OCI-LY3 (cell line): ENCODE data around the gene DISP2.
A peak's percentile ranks its signal among the peaks of the same experiment; 100 is the strongest.

Experiments used
- H2AFZ ChIP-seq: fragments of 200-600, 300-600 bp; shearing (Covaris generic); 2 replicates; pipeline ENCODE4 v1.6.0; 2014; ENCODE audit warnings: antibody characterized with exemption, low read depth, low read length
- H3K27ac ChIP-seq: fragments of 200-600, 300-600 bp; sonication (generic); 2 replicates; pipeline ENCODE4 v1.5.1; 2014; ENCODE audit warnings: mild to moderate bottlenecking, low read length, moderate library complexity, mixed read lengths
- H3K27me3 ChIP-seq: fragments of 200-600, 300-600 bp; sonication (generic); 2 replicates; pipeline ENCODE4 v1.6.1; 2014; ENCODE audit warnings: low read depth, low read length, mixed read lengths
- H3K36me3 ChIP-seq: fragments of 200-600, 300-600 bp; sonication (generic); replicated peaks from 2 replicates; pipeline ENCODE3; 2014; ENCODE audit warnings: low read depth, low read length, mixed read lengths
- H3K4me1 ChIP-seq: fragments of 300-600, 200-600 bp; sonication (generic); 2 replicates; pipeline ENCODE4 v1.6.1; 2014; ENCODE audit warnings: low read length, mixed read lengths
- H3K4me2 ChIP-seq: fragments of 200-600, 300-600 bp; sonication (generic); 2 replicates; pipeline ENCODE4 v1.6.1; 2014; ENCODE audit warnings: low read length, mixed read lengths
- H3K4me3 ChIP-seq: fragments of 300-600, 200-600 bp; sonication (generic); 2 replicates; pipeline ENCODE4 v1.5.1; 2014; ENCODE audit warnings: antibody characterized with exemption, mild to moderate bottlenecking, low read length, moderate library complexity
- H3K79me2 ChIP-seq: fragments of 300-600, 200-600 bp; shearing (Covaris generic); 2 replicates; pipeline ENCODE4 v1.6.1; 2014; ENCODE audit warnings: mild to moderate bottlenecking, low read length, mixed read lengths
- H3K9ac ChIP-seq: fragments of 300-600, 200-600 bp; shearing (Covaris generic); 2 replicates; pipeline ENCODE4 v1.6.0; 2014; ENCODE audit warnings: mild to moderate bottlenecking, low read length, moderate library complexity
- H3K9me3 ChIP-seq: fragments of 200-600, 300-600 bp; shearing (Covaris generic); 2 replicates; pipeline ENCODE4 v1.6.1; 2014; ENCODE audit warnings: low read length, mixed read lengths; ENCODE audit not compliant: insufficient read depth
- H4K20me1 ChIP-seq: fragments of 200-600, 300-600 bp; sonication (generic); 2 replicates; pipeline ENCODE4 v1.6.1; 2016; ENCODE audit warnings: low read length, mixed read lengths; ENCODE audit not compliant: insufficient read depth
- EZH2phosphoT487 ChIP-seq: fragments of 200-600 bp; shearing (Covaris generic); IDR thresholded peaks from 2 replicates; pipeline ENCODE4 v1.6.1; 2018; ENCODE audit warnings: antibody characterized with exemption, mixed run types, low read depth
- TF ChIP-seq, protein P1 (sequence below): fragments of 200-600, 300-600 bp; sonication (generic); IDR thresholded peaks from 2 replicates; pipeline ENCODE4 v1.5.1; 2014; ENCODE audit warnings: antibody characterized with exemption, low read length, low read depth

The DISP2 gene

DNA sequence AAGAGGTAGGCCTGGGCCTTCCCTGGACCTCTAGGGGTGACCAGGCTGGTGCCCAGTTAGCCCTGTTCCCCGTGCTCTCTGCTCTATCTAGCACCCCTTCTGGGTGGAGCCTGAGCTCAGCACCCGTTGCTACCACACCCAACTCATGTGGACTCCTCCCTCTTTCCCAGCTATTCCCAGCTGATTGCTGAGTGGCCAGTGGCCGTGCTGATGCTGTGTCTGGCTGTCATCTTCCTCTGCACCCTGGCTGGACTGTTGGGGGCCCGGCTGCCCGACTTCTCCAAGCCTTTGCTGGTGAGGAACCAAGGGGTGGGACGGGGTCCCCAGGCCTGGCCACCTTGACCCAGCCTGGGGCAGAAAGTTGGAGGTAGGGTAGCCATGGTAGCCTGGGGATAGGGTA lies 6.2 kb downstream of the DISP2 start:
- H3K36me3 ChIP-seq: no peaks in the 10 kb centered on the region
- no peaks in the 10 kb centered on the region for H3K9me3 ChIP-seq
- H2AFZ ChIP-seq: no peak overlapping the region
- no peak overlapping the region for H3K4me3 ChIP-seq
- TF ChIP-seq EZH2phosphoT487: no peak
- TF ChIP-seq, protein P1, sequence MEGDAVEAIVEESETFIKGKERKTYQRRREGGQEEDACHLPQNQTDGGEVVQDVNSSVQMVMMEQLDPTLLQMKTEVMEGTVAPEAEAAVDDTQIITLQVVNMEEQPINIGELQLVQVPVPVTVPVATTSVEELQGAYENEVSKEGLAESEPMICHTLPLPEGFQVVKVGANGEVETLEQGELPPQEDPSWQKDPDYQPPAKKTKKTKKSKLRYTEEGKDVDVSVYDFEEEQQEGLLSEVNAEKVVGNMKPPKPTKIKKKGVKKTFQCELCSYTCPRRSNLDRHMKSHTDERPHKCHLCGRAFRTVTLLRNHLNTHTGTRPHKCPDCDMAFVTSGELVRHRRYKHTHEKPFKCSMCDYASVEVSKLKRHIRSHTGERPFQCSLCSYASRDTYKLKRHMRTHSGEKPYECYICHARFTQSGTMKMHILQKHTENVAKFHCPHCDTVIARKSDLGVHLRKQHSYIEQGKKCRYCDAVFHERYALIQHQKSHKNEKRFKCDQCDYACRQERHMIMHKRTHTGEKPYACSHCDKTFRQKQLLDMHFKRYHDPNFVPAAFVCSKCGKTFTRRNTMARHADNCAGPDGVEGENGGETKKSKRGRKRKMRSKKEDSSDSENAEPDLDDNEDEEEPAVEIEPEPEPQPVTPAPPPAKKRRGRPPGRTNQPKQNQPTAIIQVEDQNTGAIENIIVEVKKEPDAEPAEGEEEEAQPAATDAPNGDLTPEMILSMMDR: no peak
- H3K27ac ChIP-seq: no peak overlapping the region
- H3K4me2 ChIP-seq: no peak overlapping the region
- H3K27me3 ChIP-seq: no peaks in the 10 kb centered on the region
- H3K9ac ChIP-seq: no peak overlapping the region
- 0 out of 2 replicates have a peak, but pooled peaks cover 5% of the 10 kb centered on the region for H4K20me1 ChIP-seq
- no peaks in the 10 kb centered on the region for H3K79me2 ChIP-seq
- H3K4me1 ChIP-seq: peaks cover 22% of the 10 kb centered on the region

DNA sequence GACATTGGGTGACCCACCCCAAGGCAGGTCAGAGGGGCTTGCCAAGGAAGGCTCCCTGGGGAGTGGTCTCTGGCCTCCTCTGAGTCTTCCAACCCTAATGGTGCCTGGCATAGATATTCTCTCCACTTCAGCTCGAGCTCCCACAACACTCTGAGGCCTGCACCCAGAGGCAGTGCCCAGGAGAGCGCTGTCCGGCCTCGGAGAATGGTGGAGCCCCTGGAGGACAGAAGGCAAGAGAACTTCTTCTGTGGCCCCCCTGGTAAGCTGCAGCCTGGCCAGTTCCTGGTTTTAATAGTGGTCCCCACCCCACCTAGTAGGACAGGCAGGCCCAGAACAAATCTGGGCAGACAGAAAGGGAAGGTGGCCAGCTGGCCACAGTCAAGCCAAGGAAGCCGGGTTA lies 7.0 kb downstream of the DISP2 start:
- H3K27me3 ChIP-seq: no peaks in the 10 kb centered on the region; the same call in 1 of the 2 replicates
- no peak overlapping the region for H3K9ac ChIP-seq
- no peak overlapping the region for H3K4me3 ChIP-seq
- no peaks in the 10 kb centered on the region for H3K9me3 ChIP-seq
- H3K79me2 ChIP-seq: no peaks in the 10 kb centered on the region
- TF ChIP-seq, protein P1: no peak
- no peak for TF ChIP-seq EZH2phosphoT487
- H4K20me1 ChIP-seq: 0 out of 2 replicates have a peak, but pooled peaks cover 5% of the 10 kb centered on the region
- no peak overlapping the region for H3K4me2 ChIP-seq
- H3K36me3 ChIP-seq: no peaks in the 10 kb centered on the region
- H2AFZ ChIP-seq: no peak overlapping the region
- H3K4me1 ChIP-seq: peaks cover 22% of the 10 kb centered on the region
- H3K27ac ChIP-seq: no peak overlapping the region

DNA sequence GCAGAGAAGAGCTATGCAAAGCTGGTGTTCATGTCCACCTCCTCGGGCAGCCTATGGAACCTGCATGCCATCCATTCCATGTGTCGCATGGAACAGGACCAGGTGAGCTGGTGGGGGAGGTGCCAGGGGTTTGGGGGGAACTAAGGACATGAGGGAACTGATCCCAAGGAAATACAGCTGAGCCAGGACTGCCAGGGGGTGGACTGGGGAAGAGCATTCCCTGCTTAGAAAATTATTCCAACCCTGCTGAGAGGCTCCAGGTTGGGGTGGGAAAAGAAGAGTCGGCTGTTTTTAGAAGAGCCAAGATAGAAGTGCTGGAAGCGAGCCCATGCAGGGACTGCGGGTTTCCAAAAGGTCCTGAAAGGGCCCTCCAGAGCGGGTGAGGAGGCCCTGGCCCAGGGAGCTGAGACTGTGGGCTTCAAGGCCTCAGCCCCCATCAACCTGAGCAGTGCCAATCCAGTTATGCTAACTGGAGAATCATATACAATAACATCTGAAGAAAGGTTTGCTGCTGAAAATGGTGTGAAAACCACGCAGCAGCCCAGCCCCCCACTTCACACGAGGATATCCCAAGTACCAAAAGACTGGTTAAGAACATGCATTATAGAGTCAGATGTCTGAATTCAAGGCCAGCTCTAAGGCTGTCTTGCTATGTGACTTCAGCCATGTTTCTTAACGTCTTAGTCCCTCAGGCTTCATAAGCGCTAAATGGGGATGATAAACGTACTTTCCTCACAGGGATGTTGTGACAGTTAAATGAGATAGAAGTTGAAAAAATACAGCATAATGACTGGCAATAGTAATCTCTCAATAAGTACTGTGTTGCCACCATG lies 7.8 kb downstream of the DISP2 start:
- TF ChIP-seq, protein P1: no peak
- no peak for TF ChIP-seq EZH2phosphoT487
- H3K27me3 ChIP-seq: no peaks in the 10 kb centered on the region; the same call in 1 of the 2 replicates
- H3K4me3 ChIP-seq: no peak overlapping the region
- H2AFZ ChIP-seq: no peak overlapping the region
- no peaks in the 10 kb centered on the region for H3K36me3 ChIP-seq
- peaks cover 22% of the 10 kb centered on the region for H3K4me1 ChIP-seq
- no peak overlapping the region for H3K4me2 ChIP-seq
- H4K20me1 ChIP-seq: 0 out of 2 replicates have a peak, but pooled peaks cover 5% of the 10 kb centered on the region
- no peak overlapping the region for H3K9ac ChIP-seq
- H3K79me2 ChIP-seq: no peaks in the 10 kb centered on the region
- no peaks in the 10 kb centered on the region for H3K9me3 ChIP-seq
- H3K27ac ChIP-seq: no peak overlapping the region

DNA sequence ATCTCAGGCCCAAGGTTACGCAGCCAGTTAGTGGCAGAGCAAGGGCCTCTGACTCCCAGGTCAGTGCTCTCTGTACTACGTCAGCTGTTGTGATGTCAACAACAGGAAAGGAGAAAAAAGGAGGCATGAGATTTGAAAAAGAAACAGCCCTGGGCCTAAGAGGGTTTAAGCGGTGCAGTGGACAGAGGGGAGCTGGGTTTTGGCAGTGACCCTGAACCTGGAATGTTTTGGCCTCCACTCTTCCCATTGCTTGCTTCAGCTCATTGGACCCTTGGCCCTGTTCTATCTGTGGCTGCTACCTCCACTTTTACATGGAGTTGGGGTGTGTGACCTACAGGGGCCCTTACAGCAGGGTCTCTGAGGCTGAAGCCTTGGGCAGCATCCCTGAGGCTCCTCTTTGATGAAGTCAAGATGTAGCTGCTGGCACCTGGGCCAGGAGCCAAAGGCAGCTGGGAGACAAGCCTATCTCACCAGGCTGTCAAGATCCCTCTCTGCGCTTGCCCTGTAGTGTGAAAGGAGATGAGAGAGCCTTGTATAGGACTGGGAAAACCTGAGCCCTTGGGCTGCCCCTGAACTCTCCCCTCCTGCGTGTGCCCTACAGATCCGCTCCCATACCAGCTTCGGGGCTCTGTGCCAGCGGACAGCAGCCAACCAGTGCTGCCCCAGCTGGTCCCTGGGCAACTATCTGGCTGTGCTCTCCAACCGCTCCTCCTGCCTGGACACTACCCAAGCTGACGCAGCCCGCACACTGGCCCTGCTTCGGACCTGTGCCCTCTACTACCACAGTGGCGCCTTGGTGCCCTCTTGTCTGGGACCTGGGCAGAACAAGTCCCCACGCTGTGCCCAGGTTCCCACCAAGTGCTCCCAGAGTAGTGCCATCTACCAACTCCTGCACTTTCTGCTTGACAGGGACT lies 8.7 kb downstream of the DISP2 start:
- Histone ChIP-seq H3K36me3 (no peaks in the 10 kb centered on the region), H3K9ac (peak overlapping the region; percentile 76; the same call in 1 of the 2 replicates), H3K79me2 (no peaks in the 10 kb centered on the region), H3K4me3 (peak overlapping the region; percentile 88), H3K4me2 (peak overlapping the region; percentile 78), H3K27ac (no peak overlapping the region), H2AFZ (no peak overlapping the region), H3K27me3 (peaks cover 5% of the 10 kb centered on the region; the same call in 1 of the 2 replicates), H3K9me3 (no peaks in the 10 kb centered on the region), H3K4me1 (peaks cover 21% of the 10 kb centered on the region), H4K20me1 (no peaks in the 10 kb centered on the region)
- TF ChIP-seq EZH2phosphoT487: no peak
- TF ChIP-seq, protein P1: no peak
